MM.1S (cell line): Measurements from ENCODE around the gene TMCO4.

ENCODE experiments used
- DNase-seq: peaks from one replicate; pipeline ENCODE4 v3.0.0-alpha.2; 2015
- H2AFZ ChIP-seq: fragments of 300-600 bp; sonication (generic); 2 replicates; pipeline ENCODE4 v1.6.0; 2016; ENCODE audit warnings: antibody characterized with exemption, low read length
- H3F3A ChIP-seq: fragments of 300-600 bp; sonication (generic); 2 replicates; pipeline ENCODE4 v1.6.1; 2016; ENCODE audit warnings: mild to moderate bottlenecking, antibody characterized with exemption, low read length, moderate library complexity, mixed read lengths; ENCODE audit not compliant: insufficient read depth
- H3K27ac ChIP-seq: fragments of 300-600 bp; sonication (generic); 2 replicates; pipeline ENCODE4 v1.5.1; 2016; ENCODE audit warnings: mild to moderate bottlenecking, low read length
- H3K27me3 ChIP-seq: fragments of 300-600 bp; sonication (generic); replicated peaks from 2 replicates; pipeline ENCODE4 v1.6.0; 2016; ENCODE audit warnings: low read length; ENCODE audit not compliant: insufficient read depth
- H3K36me3 ChIP-seq: fragments of 300-600 bp; sonication (generic); replicated peaks from 2 replicates; pipeline ENCODE4 v1.6.1; 2016; ENCODE audit warnings: mild to moderate bottlenecking, low read length, mixed read lengths; ENCODE audit not compliant: insufficient read depth
- H3K4me1 ChIP-seq: fragments of 300-600 bp; sonication (generic); 2 replicates; pipeline ENCODE4 v1.6.1; 2016; ENCODE audit warnings: low read length, mixed read lengths
- H3K4me2 ChIP-seq: fragments of 300-600 bp; sonication (generic); 2 replicates; pipeline ENCODE4 v1.6.0; 2016; ENCODE audit warnings: low read depth, low read length
- H3K4me3 ChIP-seq: fragments of 300-600 bp; sonication (generic); 2 replicates; pipeline ENCODE4 v1.5.1; 2016; ENCODE audit warnings: low read length, mixed read lengths
- H3K79me2 ChIP-seq: fragments of 300-600 bp; sonication (generic); 2 replicates; pipeline ENCODE4 v1.6.1; 2016; ENCODE audit warnings: mixed run types, low read length, mixed read lengths
- H3K9ac ChIP-seq: fragments of 300-600 bp; sonication (generic); 2 replicates; pipeline ENCODE4 v1.6.1; 2016; ENCODE audit warnings: low read length, mixed read lengths
- H3K9me2 ChIP-seq: fragments of 300-600 bp; sonication (generic); replicated peaks from 2 replicates; pipeline ENCODE4 v1.6.1; 2016; ENCODE audit warnings: mild to moderate bottlenecking, low read length, mixed read lengths; ENCODE audit not compliant: insufficient read depth
- H3K9me3 ChIP-seq: fragments of 300-600 bp; sonication (generic); replicated peaks from 2 replicates; pipeline ENCODE4 v1.6.1; 2016; ENCODE audit warnings: mild to moderate bottlenecking, low read length, mixed read lengths; ENCODE audit not compliant: insufficient read depth
- H4K20me1 ChIP-seq: fragments of 300-600 bp; sonication (generic); 2 replicates; pipeline ENCODE4 v1.6.1; 2016; ENCODE audit warnings: mild to moderate bottlenecking, low read length, moderate library complexity, mixed read lengths; ENCODE audit not compliant: insufficient read depth
- CTCF ChIP-seq: fragments of 300-600 bp; sonication (generic); IDR thresholded peaks from 2 replicates; pipeline ENCODE4 v1.5.1; 2016; ENCODE audit warnings: antibody characterized with exemption, low read length, mixed read lengths
- EZH2 ChIP-seq: fragments of 300-600 bp; sonication (generic); optimal IDR thresholded peaks from 2 replicates; pipeline ENCODE3; 2017; ENCODE audit warnings: low read depth, mild to moderate bottlenecking, antibody characterized with exemption, low read length, mixed read lengths
- EZH2phosphoT487 ChIP-seq: fragments of 300-600 bp; sonication (generic); IDR thresholded peaks from 2 replicates; pipeline ENCODE4 v1.6.1; 2018; ENCODE audit warnings: antibody characterized with exemption, low read length

Gene TMCO4

GRCh38 chr1:19656780-19657466 is 142.8 kb downstream of the TMCO4 start:
- no peaks in the 10 kb centered on the region for H4K20me1 ChIP-seq
- TF ChIP-seq EZH2phosphoT487 (no peak), CTCF (no peak)
- DNase-seq, result no peak

GRCh38 chr1:19656134-19656779 is 143.5 kb downstream of the TMCO4 start:
- H3K79me2 ChIP-seq, result no peaks in the 10 kb centered on the region
- no peak for DNase-seq
- no peaks in the 10 kb centered on the region for H3K36me3 ChIP-seq
- H3F3A ChIP-seq, result no peaks in the 10 kb centered on the region
- no peak overlapping the region for H3K9ac ChIP-seq
- no peaks in the 10 kb centered on the region for H4K20me1 ChIP-seq
- no peaks in the 10 kb centered on the region for H3K9me2 ChIP-seq
- no peak overlapping the region for H2AFZ ChIP-seq
- H3K4me2 ChIP-seq, result no peak overlapping the region
- no peak overlapping the region for H3K4me3 ChIP-seq
- H3K9me3 ChIP-seq, result no peaks in the 10 kb centered on the region
- TF ChIP-seq EZH2phosphoT487 (no peak), CTCF (no peak), EZH2 (no peak)
- peaks cover 32% of the 10 kb centered on the region for H3K27me3 ChIP-seq
- H3K27ac ChIP-seq, result no peak overlapping the region
- H3K4me1 ChIP-seq, result no peaks in the 10 kb centered on the region; the same call in 1 of the 2 replicates

More at GRCh38 chr1:19656780-19657466, 142.8 kb downstream of the TMCO4 start:
- no peak overlapping the region for H3K4me2 ChIP-seq
- no peaks in the 10 kb centered on the region for H3K36me3 ChIP-seq
- no peaks in the 10 kb centered on the region for H3K9me3 ChIP-seq
- no peak overlapping the region for H2AFZ ChIP-seq
- H3K4me1 ChIP-seq, result no peaks in the 10 kb centered on the region; the same call in 1 of the 2 replicates
- no peaks in the 10 kb centered on the region for H3F3A ChIP-seq
- H3K4me3 ChIP-seq, result no peak overlapping the region
- peaks cover 34% of the 10 kb centered on the region for H3K27me3 ChIP-seq
- no peaks in the 10 kb centered on the region for H3K79me2 ChIP-seq
- no peak overlapping the region for H3K9ac ChIP-seq
- no peak overlapping the region for H3K27ac ChIP-seq
- H3K9me2 ChIP-seq, result no peaks in the 10 kb centered on the region

- Histone ChIP-seq H3K4me2 (no peak overlapping the region), H3K4me1 (no peaks in the 10 kb centered on the region; the same call in 1 of the 2 replicates), H3F3A (no peaks in the 10 kb centered on the region), H4K20me1 (no peaks in the 10 kb centered on the region), H3K9ac (no peak overlapping the region), H3K36me3 (no peaks in the 10 kb centered on the region), H3K79me2 (no peaks in the 10 kb centered on the region), H3K27me3 (peaks cover 31% of the 10 kb centered on the region), H2AFZ (no peak overlapping the region), H3K27ac (no peak overlapping the region), H3K9me3 (no peaks in the 10 kb centered on the region), H3K9me2 (no peaks in the 10 kb centered on the region), H3K4me3 (no peak overlapping the region)
- no peak for DNase-seq
- TF ChIP-seq CTCF (no peak), EZH2phosphoT487 (no peak), EZH2 (no peak)
Measured at GRCh38 chr1:19655718-19656080, 144.0 kb downstream of the TMCO4 start.
